Esophagus muscularis mucosa (tissue), 4 donors: ENCODE results near the gene CABLES1.

Experiments
- CTCF ChIP-seq, 3 experiments: fragments of 200-600 bp in 2 of 3; fragments of 450-650 bp in 1 of 3; sonication (generic) in 2 of 3; IDR thresholded peaks; one replicate each; pipeline ENCODE4 v1.5.1; 2017 to 2019; ENCODE audit warnings: antibody characterized with exemption in 3 of 3, mild to moderate bottlenecking in 2 of 3, moderate library complexity in 1 of 3
- EP300 ChIP-seq: sonication (generic); formaldehyde crosslinking; IDR thresholded peaks from one replicate; pipeline ENCODE4 v1.6.1; 2017; ENCODE audit warnings: antibody characterized with exemption
- POLR2A ChIP-seq: fragments of 450-650 bp; IDR thresholded peaks from one replicate; pipeline ENCODE4 v1.6.1; 2017; ENCODE audit warnings: antibody characterized with exemption, moderate library complexity, mild to moderate bottlenecking, low read depth

DNA sequence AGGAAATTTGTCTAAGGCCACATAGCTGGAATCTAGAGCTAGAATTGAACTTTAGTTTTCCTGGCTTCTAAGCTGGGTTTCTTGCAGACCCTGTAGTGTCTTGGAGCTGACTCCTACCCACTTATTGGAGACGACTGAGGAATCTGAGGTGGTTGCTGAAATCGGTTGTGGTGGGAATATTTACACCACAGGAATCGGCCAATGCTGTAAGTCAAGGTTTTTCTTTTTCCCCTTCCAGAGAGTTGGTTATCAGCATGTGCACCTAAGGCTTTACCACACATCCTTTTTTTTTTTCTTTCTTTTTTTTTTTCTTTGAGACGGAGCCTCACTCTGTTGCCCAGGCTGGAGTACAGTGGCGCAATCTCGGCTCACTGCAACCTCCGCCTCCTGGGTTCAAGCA lies 9.4 kb downstream of the CABLES1 start:
- TF ChIP-seq CTCF (IDR thresholded peaks at IDR 0.05) (no peak), POLR2A (no peak), EP300 (no peak)
